K562 (cell line): Measurements from ENCODE around the gene SLC43A1. TPM values are rescaled to one million over a fixed set of nuclear protein-coding genes. Genes with fewer than 3 reads are reported as not detected.

Experiments used
- DDX20 ChIP-seq: fragments of 450-650 bp; IDR thresholded peaks from 2 replicates; pipeline ENCODE4 v1.6.1; 2016; ENCODE audit warnings: missing genetic modification characterization, low read depth, mild to moderate bottlenecking, missing compliant biosample characterization, moderate library complexity
- KAT8 ChIP-seq: fragments of 450-650 bp; IDR thresholded peaks from 2 replicates; pipeline ENCODE4 v1.6.1; 2016; ENCODE audit warnings: low read depth, mild to moderate bottlenecking
- POU5F1 ChIP-seq: fragments of 150-350 bp; IDR thresholded peaks from 2 replicates; pipeline ENCODE4 v1.6.1; 2014; ENCODE audit warnings: borderline replicate concordance, low read length, low read depth, mild to moderate bottlenecking; ENCODE audit not compliant: partially characterized antibody
- PRPF4 ChIP-seq: fragments of 200-400 bp; formaldehyde crosslinking; IDR thresholded peaks from one replicate; pipeline ENCODE4 v1.6.1; 2017; ENCODE audit warnings: low read length, low read depth, mild to moderate bottlenecking; ENCODE audit not compliant: insufficient read depth, poor library complexity, severe bottlenecking
- TCF7 ChIP-seq: sonication (generic); IDR thresholded peaks from 2 replicates; pipeline ENCODE4 v1.6.1; 2016; ENCODE audit warnings: antibody characterized with exemption, borderline replicate concordance
- polyA plus RNA-seq, 8 experiments: library from polyadenylated mRNA; depleted of rRNA in 4 of 8; stranded (reverse) in 5 of 8; unstranded in 3 of 8; fragments of >200 nt; fragmentation: Nextera tagmentation in 2 of 8; fragmentation: Illumina TruSeq in 1 of 8; extraction: Ambion mirVana in 2 of 8; extraction: Trizol in 1 of 8; gene quantifications; 2 replicates each; pipeline versions ENCODE4 v1.2.1 to v1.2.3, GENCODE V29; 2011 to 2014; ENCODE audit warnings: inconsistent platforms in 1 of 8, missing spikeins in 1 of 8
- total RNA-seq, 7 experiments: library from RNA; depleted of rRNA in 6 of 7; stranded (reverse); fragments of >200 nt in 6 of 7; fragmentation: Illumina TruSeq in 2 of 7; extraction: Trizol in 2 of 7; gene quantifications; 2 replicates each; pipeline versions ENCODE4 v1.2.1 to v1.2.3, GENCODE V29; 2011 to 2021; ENCODE audit warnings: low replicate concordance in 1 of 7
- TF ChIP-seq, protein P1 (sequence below): fragments of 450-650 bp; IDR thresholded peaks from 2 replicates; pipeline ENCODE4 v1.6.1; 2016; ENCODE audit warnings: mild to moderate bottlenecking
- TF ChIP-seq, protein P2 (sequence below): fragments of 450-650 bp; formaldehyde crosslinking; IDR thresholded peaks from 2 replicates; pipeline ENCODE4 v1.4.0; 2022; ENCODE audit warnings: missing genetic modification characterization
- TF ChIP-seq, protein P3 (sequence below), 2 experiments: fragments of 450-650 bp; formaldehyde crosslinking in 1 of 2; IDR thresholded peaks; 2 replicates each; pipeline versions ENCODE4 v1.4.0 to v1.6.1; 2014 to 2020; ENCODE audit warnings: mild to moderate bottlenecking in 2 of 2, borderline replicate concordance in 1 of 2, low read depth in 1 of 2
- TF ChIP-seq, protein P4 (sequence below): fragments of 450-650 bp; formaldehyde crosslinking; IDR thresholded peaks from 2 replicates; pipeline ENCODE4 v1.4.0; 2022; ENCODE audit warnings: missing genetic modification characterization

Gene SLC43A1
- total and polyA plus RNA-seq, 9 of the 15 experiments (the other 6 are each of a cell fraction or from before 2014, with no cell fraction given) = 2.6 to 41.8 (median 24.6) TPM

DNA sequence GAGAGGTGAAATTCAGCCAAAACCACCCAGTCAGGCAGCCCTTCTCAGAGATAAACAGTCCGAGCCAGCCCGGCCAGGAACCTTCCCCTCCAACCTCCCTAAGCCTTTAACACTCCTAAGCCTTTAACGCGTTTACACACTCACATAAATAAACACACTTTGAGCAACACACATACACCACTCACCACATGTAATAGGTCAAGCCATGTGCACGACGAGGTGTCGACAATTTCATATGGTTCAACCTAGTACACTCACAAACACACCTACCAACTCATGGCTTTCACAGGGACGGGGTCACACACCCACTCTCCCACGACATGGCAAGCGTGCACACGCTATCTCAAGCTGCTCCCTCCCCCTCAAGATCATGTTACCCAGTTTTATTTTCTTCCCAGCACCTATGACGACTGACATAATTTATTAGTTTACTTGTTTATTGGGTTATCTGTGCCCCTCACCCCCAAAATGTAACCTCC is 15.5 kb downstream of the SLC43A1 start (continued):
- no peak for TF ChIP-seq PRPF4
- no peak for TF ChIP-seq TCF7
- TF ChIP-seq POU5F1 = no peak
- TF ChIP-seq, protein P1, sequence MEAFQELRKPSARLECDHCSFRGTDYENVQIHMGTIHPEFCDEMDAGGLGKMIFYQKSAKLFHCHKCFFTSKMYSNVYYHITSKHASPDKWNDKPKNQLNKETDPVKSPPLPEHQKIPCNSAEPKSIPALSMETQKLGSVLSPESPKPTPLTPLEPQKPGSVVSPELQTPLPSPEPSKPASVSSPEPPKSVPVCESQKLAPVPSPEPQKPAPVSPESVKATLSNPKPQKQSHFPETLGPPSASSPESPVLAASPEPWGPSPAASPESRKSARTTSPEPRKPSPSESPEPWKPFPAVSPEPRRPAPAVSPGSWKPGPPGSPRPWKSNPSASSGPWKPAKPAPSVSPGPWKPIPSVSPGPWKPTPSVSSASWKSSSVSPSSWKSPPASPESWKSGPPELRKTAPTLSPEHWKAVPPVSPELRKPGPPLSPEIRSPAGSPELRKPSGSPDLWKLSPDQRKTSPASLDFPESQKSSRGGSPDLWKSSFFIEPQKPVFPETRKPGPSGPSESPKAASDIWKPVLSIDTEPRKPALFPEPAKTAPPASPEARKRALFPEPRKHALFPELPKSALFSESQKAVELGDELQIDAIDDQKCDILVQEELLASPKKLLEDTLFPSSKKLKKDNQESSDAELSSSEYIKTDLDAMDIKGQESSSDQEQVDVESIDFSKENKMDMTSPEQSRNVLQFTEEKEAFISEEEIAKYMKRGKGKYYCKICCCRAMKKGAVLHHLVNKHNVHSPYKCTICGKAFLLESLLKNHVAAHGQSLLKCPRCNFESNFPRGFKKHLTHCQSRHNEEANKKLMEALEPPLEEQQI = no peak
- TF ChIP-seq, protein P2, sequence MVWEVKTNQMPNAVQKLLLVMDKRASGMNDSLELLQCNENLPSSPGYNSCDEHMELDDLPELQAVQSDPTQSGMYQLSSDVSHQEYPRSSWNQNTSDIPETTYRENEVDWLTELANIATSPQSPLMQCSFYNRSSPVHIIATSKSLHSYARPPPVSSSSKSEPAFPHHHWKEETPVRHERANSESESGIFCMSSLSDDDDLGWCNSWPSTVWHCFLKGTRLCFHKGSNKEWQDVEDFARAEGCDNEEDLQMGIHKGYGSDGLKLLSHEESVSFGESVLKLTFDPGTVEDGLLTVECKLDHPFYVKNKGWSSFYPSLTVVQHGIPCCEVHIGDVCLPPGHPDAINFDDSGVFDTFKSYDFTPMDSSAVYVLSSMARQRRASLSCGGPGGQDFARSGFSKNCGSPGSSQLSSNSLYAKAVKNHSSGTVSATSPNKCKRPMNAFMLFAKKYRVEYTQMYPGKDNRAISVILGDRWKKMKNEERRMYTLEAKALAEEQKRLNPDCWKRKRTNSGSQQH (CRISPR knock-in tag) = peak; percentile 49; the same call in 1 of the 2 replicates
- no peak for TF ChIP-seq DDX20 (tag)
- TF ChIP-seq, protein P3, sequence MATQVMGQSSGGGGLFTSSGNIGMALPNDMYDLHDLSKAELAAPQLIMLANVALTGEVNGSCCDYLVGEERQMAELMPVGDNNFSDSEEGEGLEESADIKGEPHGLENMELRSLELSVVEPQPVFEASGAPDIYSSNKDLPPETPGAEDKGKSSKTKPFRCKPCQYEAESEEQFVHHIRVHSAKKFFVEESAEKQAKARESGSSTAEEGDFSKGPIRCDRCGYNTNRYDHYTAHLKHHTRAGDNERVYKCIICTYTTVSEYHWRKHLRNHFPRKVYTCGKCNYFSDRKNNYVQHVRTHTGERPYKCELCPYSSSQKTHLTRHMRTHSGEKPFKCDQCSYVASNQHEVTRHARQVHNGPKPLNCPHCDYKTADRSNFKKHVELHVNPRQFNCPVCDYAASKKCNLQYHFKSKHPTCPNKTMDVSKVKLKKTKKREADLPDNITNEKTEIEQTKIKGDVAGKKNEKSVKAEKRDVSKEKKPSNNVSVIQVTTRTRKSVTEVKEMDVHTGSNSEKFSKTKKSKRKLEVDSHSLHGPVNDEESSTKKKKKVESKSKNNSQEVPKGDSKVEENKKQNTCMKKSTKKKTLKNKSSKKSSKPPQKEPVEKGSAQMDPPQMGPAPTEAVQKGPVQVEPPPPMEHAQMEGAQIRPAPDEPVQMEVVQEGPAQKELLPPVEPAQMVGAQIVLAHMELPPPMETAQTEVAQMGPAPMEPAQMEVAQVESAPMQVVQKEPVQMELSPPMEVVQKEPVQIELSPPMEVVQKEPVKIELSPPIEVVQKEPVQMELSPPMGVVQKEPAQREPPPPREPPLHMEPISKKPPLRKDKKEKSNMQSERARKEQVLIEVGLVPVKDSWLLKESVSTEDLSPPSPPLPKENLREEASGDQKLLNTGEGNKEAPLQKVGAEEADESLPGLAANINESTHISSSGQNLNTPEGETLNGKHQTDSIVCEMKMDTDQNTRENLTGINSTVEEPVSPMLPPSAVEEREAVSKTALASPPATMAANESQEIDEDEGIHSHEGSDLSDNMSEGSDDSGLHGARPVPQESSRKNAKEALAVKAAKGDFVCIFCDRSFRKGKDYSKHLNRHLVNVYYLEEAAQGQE (IDR thresholded peaks at IDR 0.05; ENCODE audit: borderline replicate concordance) = no peak
- TF ChIP-seq, protein P3 (CRISPR knock-in tag; IDR thresholded peaks at IDR 0.05; ENCODE audit: low read depth) = no peak
- no peak for TF ChIP-seq KAT8
- TF ChIP-seq, protein P4, sequence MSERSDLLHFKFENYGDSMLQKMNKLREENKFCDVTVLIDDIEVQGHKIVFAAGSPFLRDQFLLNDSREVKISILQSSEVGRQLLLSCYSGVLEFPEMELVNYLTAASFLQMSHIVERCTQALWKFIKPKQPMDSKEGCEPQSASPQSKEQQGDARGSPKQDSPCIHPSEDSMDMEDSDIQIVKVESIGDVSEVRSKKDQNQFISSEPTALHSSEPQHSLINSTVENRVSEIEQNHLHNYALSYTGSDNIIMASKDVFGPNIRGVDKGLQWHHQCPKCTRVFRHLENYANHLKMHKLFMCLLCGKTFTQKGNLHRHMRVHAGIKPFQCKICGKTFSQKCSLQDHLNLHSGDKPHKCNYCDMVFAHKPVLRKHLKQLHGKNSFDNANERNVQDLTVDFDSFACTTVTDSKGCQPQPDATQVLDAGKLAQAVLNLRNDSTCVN (CRISPR knock-in tag) = peak; percentile 44; the same call in 1 of the 2 replicates
